OCI-LY7 (cell line): ENCODE measurements around the gene SYNRG.

ENCODE experiments used
- CTCF ChIP-seq: fragments of 200-600 bp; sonication (generic); conservative IDR thresholded peaks from 2 replicates; pipeline ENCODE4 v1.5.1; 2014; ENCODE audit warnings: mild to moderate bottlenecking, antibody characterized with exemption, low read length, moderate library complexity, mixed read lengths
- EZH2phosphoT487 ChIP-seq: fragments of 200-600 bp; sonication (generic); IDR thresholded peaks from 2 replicates; pipeline ENCODE4 v1.6.1; 2018; ENCODE audit warnings: low read depth, borderline replicate concordance, mild to moderate bottlenecking, mixed run types, antibody characterized with exemption, low read length, moderate library complexity, mixed read lengths

GRCh38 chr17:37489197-37490001 lies 119.8 kb downstream of the SYNRG start, which contains the start of gene DUSP14:
- TF ChIP-seq CTCF, result peak; percentile 59
- no peak for TF ChIP-seq EZH2phosphoT487
